ENCODE results near the gene GOLM1. TPM values are rescaled to one million over a fixed set of nuclear protein-coding genes. Genes with fewer than 3 reads are reported as not detected.

The GOLM1 gene
- total RNA-seq, 1 experiment from 2014 or later = 33.9 TPM

- intact Hi-C loops (cut with micrococcal nuclease) = no loop called here
Observed at GRCh38 chr9:86047361-86047760, 52.0 kb downstream of the GOLM1 start.

GRCh38 chr9:86046930-86047341, 52.4 kb downstream of the GOLM1 start:
- Mint-ChIP-seq H3K27ac (ENCODE audit: low read depth, unreplicated experiment) (no peak overlapping the region), H3K4me3 (ENCODE audit: unreplicated experiment) (no peak overlapping the region), H3K36me3 (ENCODE audit: insufficient read depth, unreplicated experiment) (peaks cover 4% of the 10 kb centered on the region)

More at GRCh38 chr9:86047361-86047760, 52.0 kb downstream of the GOLM1 start:
- no peak overlapping the region for H3K27ac Mint-ChIP-seq (ENCODE audit: low read depth, unreplicated experiment)
- no peak for DNase-seq (ENCODE audit: unreplicated experiment)
- CTCF ChIA-PET = interaction anchor here (0.6 kb wide), 1 partner anchor 1581 kb away, joined by 3 read pairs; no protein-coding TSS in a partner anchor
- no peaks in the 10 kb centered on the region for H3K27me3 Mint-ChIP-seq (ENCODE audit: insufficient read depth, unreplicated experiment)
- no peak overlapping the region for H3K4me3 Mint-ChIP-seq (ENCODE audit: unreplicated experiment)
- H3K36me3 Mint-ChIP-seq (ENCODE audit: insufficient read depth, unreplicated experiment) = peaks cover 4% of the 10 kb centered on the region
- POLR2A ChIA-PET = no interaction called here
- no peak for TF ChIP-seq CTCF (IDR thresholded peaks at IDR 0.05; ENCODE audit: unreplicated experiment)
- BruUV-seq (replicated peaks) = no TSS peak
- H3K9me3 Mint-ChIP-seq (ENCODE audit: unreplicated experiment) = no peaks in the 10 kb centered on the region
- no peaks in the 10 kb centered on the region for H3K4me1 Mint-ChIP-seq (ENCODE audit: insufficient read depth, unreplicated experiment)

GRCh38 chr9:86046071-86046636, 53.2 kb downstream of the GOLM1 start:
- DNase-seq (ENCODE audit: unreplicated experiment) = no peak
- no peak for TF ChIP-seq CTCF (IDR thresholded peaks at IDR 0.05; ENCODE audit: unreplicated experiment)
- Mint-ChIP-seq H3K27ac (ENCODE audit: low read depth, unreplicated experiment) (no peak overlapping the region), H3K27me3 (ENCODE audit: insufficient read depth, unreplicated experiment) (no peaks in the 10 kb centered on the region), H3K4me3 (ENCODE audit: unreplicated experiment) (no peak overlapping the region), H3K36me3 (ENCODE audit: insufficient read depth, unreplicated experiment) (peaks cover 4% of the 10 kb centered on the region), H3K9me3 (ENCODE audit: unreplicated experiment) (no peaks in the 10 kb centered on the region), H3K4me1 (ENCODE audit: insufficient read depth, unreplicated experiment) (no peaks in the 10 kb centered on the region)
- no TSS peak for BruUV-seq (replicated peaks)
- intact Hi-C loops (cut with micrococcal nuclease) = no loop called here
- ChIA-PET CTCF (interaction anchor here (1.0 kb wide), 1 partner anchor 193 kb away, joined by 6 read pairs; no protein-coding TSS in a partner anchor), POLR2A (no interaction called here)

More at GRCh38 chr9:86046930-86047341, 52.4 kb downstream of the GOLM1 start:
- ChIA-PET CTCF (interaction anchor here (0.6 kb wide), 1 partner anchor 1580 kb away, joined by 3 read pairs; no protein-coding TSS in a partner anchor), POLR2A (no interaction called here)
- intact Hi-C loops (cut with micrococcal nuclease) = no loop called here
- no TSS peak for BruUV-seq (replicated peaks)
- no peak for TF ChIP-seq CTCF (IDR thresholded peaks at IDR 0.05; ENCODE audit: unreplicated experiment)
- no peaks in the 10 kb centered on the region for H3K9me3 Mint-ChIP-seq (ENCODE audit: unreplicated experiment)
- no peaks in the 10 kb centered on the region for H3K4me1 Mint-ChIP-seq (ENCODE audit: insufficient read depth, unreplicated experiment)
- DNase-seq (ENCODE audit: unreplicated experiment) = no peak
- H3K27me3 Mint-ChIP-seq (ENCODE audit: insufficient read depth, unreplicated experiment) = no peaks in the 10 kb centered on the region

GRCh38 chr9:86045654-86046053, 53.7 kb downstream of the GOLM1 start:
- no peaks in the 10 kb centered on the region for H3K4me1 Mint-ChIP-seq (ENCODE audit: insufficient read depth, unreplicated experiment)
- ChIA-PET CTCF (interaction anchor here (1.0 kb wide), 1 partner anchor 193 kb away, joined by 6 read pairs; no protein-coding TSS in a partner anchor), POLR2A (no interaction called here)
- H3K27ac Mint-ChIP-seq (ENCODE audit: low read depth, unreplicated experiment) = no peak overlapping the region
- H3K4me3 Mint-ChIP-seq (ENCODE audit: unreplicated experiment) = no peak overlapping the region
- no peak for TF ChIP-seq CTCF (IDR thresholded peaks at IDR 0.05; ENCODE audit: unreplicated experiment)
- H3K27me3 Mint-ChIP-seq (ENCODE audit: insufficient read depth, unreplicated experiment) = no peaks in the 10 kb centered on the region
- peaks cover 4% of the 10 kb centered on the region for H3K36me3 Mint-ChIP-seq (ENCODE audit: insufficient read depth, unreplicated experiment)
- H3K9me3 Mint-ChIP-seq (ENCODE audit: unreplicated experiment) = no peaks in the 10 kb centered on the region
- intact Hi-C loops (cut with micrococcal nuclease) = no loop called here
- no peak for DNase-seq (ENCODE audit: unreplicated experiment)
- no TSS peak for BruUV-seq (replicated peaks)
